ENCODE measurements around the gene LARP1.
A peak's percentile ranks its signal among the peaks of the same experiment; 100 is the strongest.
"Not testable (repeated sequence)": the region's sequence is repeated elsewhere in the genome, so short reads cannot be mapped to it uniquely, and the experiment has no call there.

The LARP1 gene

DNA sequence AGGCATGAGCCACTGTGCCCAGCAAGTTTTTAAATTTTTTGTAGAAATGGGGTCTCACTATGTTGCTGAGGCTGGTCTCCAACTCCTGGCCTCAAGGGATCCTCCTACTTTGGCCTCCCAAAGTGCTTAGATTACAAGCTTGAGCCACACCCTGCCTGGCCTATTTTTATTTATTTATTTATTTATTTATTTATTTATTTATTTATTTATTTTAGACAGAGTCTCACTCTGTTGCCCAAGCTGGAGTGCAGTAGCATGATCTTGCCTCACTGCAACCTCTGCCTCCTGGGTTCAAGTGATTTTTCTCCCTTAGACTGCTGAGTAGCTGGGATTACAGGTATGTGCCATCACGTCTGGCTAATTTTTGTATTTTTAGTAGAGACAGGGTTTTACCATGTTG, 18.8 kb upstream of the LARP1 start:
- DNase-seq = not testable (repeated sequence)

DNA sequence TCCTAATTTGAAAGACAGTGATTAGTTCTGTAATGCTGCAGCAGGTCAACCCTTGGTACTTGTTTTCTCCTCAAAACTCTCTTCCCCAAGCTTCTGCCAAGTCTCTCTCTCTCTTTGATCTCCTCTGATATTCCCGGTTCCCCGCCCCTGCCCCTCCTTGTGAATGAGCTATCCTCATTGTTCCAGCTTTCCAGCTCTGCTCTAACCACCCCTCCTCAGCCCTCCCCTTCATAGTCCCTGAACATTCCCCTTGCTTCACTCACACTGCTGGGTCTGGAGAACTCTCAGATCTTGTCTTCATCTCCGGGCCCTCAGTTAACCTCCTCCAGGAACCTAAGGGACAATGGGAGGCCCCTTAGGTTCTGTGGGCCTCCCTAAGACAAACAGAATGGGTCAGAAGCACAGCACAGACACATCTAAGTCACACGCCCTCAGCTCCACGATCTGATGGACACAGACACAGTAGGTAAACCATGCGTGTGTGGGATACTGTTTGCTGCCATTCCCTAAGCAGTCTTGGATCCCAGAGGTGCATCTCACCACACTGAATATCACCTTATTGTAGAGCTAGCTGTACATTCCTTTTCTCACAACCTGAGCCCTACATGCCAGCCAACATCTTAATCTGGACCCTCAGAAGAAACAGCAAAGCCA, 17.4 kb upstream of the LARP1 start:
- no peak for DNase-seq

DNA sequence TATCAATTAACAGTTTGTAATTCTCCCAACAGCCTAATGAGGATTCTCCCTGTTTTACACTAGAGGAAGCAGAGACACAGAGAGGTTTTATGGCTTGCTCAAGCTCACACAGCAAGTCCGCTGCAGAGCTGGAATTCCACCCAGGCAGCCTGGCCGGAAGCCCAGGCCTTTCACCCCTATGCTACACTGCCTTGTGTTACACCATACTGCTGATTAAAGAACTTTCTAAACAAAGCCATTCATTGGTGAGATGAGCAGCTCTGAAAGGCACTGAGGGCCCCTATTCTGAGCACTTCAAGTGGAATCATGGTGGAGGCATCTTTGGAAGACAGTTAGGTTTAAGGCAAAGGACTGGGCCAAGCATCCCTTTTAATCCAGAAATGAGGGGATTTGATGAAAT, 14.7 kb upstream of the LARP1 start:
- DNase-seq = no peak

DNA sequence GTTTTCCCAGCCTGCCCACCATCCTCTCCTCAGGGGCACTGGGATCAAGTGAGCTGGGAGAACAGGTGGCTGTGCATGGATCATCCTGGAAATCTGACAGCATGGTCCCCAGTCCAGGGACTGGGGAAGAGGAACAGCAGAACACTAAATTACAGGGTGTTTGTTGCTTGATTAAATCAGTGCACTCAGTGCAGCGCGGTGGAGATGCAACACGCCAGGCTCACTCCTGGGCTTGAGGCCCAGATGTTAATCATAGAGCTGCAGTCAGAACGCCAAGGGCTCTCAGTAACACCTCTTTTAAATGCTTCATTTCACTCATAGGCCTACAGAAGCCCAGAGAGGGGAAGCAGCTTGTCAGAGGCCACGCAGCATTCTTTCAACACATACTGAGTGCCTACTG, 14.2 kb upstream of the LARP1 start:
- no peak for DNase-seq

DNA sequence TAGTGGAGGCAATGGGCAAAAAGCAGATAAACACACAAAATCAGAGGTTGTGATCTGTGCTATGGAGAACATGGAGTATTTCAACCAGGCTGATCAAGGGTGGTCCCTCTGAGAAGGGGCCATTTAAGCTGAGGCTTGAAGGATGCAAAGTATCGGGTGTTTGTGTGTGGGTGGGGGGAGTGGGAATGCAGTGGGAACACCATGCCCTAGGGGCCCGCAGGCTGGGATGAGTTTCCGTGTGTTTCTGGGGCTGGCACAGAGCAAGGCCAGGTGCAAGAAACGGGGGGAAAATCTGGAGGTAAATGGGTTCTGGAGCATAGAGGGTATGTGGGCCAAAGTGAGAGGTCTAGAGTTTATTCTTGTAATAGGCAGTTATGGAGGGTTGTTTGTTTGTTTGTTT, 13.8 kb upstream of the LARP1 start:
- DNase-seq = no peak

DNA sequence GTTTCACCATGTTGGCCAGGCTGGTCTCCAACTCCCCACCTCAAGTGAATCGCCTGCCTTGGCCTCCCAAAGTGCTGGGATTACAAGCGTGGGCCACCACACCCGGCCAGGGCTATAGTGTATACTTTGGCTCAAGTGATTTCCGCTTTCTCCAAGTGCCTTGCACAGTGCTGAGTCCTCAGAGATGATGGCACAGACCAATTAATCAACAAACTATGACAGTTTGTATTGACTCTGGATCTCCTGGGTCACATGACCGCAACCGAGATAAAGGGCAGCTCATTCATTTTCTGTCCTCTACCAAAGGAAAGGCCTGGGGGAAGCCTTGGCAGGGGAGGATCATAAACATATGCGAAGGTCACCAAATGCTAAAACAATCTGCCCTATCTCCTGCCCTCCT, 11.4 kb upstream of the LARP1 start:
- no peak for DNase-seq

DNA sequence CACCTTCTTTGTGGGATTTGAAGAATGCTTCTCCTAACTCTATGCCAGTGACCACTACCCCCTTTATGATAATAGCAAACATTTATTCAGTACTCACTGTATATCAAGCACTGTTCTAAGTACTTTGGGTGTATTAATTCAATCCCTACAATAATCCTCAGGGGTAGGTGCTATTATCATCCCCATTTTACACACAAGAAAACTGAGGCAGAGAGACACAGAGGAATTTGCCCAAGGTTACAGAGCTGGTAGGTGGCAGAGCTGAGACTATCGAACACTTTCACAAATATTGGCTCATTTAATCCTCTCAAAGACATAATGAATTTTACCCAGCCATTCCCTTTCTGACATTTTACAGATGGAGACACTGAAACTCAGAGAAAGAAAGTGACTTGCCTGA, 9.8 kb upstream of the LARP1 start:
- no peak for DNase-seq

DNA sequence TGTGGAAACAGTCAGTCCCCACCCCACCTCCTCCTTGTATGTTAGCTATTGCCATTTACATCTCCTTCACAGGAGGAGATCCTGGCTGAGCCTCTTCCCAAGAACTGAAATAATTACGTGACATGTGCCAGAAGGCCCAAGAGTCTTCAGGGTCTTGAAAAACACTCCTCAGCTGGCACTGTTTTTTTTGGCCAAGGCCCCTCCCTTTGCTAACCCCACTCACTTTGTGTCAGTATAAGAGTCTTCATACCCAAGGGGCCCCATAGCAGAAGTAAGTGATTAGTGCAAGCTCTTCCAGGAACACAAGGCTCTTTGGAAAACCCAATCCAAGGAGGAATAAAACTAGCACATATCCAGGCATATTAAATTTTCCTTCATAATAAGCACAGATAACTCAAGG, 5.7 kb upstream of the LARP1 start:
- DNase-seq = no peak

DNA sequence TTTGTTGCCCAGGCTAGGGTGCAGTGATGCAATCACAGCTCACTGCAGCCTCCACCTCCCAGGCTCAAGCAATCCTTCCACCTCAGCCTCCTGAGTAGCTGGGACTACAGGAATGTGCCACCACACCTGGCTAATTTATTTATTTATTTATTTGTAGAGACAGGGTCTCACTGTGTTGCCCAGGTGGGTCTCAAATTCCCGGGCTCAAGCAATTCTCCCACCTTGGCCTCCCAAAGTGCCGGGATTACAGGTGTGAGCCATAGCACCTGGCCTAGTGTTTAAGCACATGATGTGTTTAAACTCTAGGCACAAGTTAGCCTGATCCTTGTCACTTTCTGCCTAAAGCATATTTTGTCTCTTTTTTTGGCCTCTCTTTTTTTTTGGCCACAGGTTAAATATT, 4.5 kb upstream of the LARP1 start:
- DNase-seq = not testable (repeated sequence)

DNA sequence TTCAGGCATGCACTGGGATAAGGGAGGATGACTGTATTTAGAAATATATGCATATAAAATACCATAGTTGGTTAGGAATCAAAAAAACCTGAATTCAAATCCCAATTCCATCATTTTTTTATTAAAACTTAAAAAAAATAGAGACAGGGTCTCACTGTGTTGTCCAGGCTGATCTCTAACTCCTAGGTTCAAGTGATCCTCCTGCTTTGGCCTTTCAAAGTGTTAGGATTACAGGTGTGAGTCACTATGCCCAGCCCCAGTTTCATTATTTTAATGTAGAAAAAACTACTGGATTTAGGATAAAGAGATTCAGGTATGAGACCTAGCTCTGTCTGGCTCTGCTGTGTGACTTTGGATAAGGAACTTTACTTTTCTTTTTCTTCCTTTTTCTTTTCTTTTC, 3.3 kb upstream of the LARP1 start:
- DNase-seq = no peak

DNA sequence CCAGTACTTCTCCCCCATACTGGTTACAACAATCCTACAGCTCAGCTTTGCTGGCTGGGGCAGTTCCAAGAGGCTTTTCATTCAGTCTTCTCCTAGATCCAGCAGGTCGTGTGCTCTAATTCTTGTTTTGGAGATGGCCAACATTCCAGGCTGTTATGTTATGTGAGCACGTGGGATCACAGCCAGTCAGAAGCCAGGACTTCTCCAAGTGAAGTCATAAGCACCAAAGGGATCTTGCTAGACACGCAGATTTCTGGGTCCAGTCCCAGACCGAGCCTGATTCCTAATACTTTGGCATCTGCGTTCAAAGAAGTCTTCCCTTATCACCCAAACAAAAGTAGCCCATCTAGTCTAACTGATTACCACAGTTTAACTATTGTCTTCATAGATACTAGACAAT, 1.4 kb upstream of the LARP1 start:
- DNase-seq = no peak

DNA sequence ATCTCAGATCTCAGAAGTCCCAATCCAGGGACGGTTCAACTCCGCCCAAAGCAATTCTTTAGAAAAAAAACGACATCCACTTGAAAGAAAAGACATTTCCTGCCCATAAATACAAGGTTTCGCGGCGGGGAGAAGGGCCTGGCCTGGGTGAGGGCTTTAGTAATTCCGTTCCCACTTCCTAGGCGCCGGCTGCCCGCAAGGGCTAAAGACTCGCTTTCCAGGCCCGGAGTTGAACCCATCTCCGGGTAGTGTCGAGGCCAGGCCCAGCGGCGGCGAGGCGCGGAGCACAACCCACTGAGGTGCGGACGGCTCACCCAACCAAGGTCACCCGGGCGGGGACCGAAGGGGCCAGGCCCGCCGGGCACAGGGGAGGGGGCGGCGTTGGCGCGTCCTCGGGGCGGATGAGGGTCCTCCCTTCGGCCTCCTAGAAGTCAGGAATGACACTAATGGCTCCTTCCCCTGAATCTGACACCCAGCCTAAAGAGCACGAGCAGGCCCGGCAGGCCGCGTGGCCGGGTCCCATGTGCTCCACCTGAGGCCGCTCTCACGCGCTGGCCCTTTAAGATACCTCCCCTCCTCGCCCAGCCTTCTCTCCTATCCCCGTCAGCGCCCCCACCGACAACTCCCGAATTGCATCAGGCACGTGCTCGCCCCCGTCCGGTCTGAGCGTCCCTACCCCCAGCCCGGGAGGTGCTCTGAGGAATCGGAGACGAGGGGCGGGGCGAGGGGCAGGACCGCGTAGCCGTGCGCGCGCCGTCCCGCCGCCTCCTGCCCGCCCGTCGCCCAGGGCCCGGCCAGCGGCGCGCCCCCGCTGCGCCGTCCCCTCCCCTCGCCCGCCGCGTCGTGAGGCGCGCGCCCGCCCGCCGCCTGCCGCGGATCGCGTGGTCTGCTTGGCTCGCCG, 467 bp upstream of the LARP1 start:
- peak; percentile 91 to 93 for DNase-seq

DNA sequence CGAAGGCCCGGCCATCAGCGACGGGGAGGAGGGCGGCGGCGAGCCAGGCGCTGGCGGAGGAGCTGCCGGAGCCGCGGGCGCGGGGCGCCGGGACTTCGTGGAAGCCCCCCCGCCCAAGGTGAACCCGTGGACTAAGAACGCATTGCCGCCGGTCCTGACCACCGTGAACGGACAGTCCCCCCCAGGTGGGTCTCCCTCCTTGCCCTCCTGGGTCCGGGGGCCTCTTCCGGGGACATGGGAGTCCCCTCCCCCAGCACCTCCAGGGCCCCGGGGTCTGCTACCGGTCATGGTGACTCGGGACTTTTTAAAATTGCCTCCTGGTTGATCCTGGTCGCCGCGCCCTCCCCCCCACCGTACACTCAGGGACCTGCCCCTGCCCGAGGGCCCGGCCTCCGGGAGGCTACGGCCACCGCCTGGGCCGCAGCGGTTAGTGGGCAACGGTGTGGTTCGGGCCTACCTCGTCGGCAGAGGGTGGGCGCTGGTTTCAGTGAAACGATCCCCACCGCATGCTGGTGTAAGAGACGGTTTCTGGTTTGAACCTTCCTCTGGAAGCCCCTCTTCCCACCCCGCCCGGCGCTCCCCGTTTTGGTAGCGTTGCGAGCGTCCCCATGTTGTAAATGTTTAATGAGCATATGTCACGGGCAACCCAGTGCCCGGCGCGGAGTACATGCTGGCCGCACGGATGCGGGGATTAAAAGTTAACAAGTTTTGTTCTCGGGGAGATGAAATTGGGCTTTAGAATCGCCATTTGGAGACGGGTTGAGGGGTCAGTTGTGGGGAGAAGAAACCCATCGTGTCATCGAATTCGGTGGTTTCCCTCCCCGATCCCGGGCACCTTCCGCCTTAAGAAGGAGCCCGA, 1.1 kb downstream of the LARP1 start:
- no peak for DNase-seq

DNA sequence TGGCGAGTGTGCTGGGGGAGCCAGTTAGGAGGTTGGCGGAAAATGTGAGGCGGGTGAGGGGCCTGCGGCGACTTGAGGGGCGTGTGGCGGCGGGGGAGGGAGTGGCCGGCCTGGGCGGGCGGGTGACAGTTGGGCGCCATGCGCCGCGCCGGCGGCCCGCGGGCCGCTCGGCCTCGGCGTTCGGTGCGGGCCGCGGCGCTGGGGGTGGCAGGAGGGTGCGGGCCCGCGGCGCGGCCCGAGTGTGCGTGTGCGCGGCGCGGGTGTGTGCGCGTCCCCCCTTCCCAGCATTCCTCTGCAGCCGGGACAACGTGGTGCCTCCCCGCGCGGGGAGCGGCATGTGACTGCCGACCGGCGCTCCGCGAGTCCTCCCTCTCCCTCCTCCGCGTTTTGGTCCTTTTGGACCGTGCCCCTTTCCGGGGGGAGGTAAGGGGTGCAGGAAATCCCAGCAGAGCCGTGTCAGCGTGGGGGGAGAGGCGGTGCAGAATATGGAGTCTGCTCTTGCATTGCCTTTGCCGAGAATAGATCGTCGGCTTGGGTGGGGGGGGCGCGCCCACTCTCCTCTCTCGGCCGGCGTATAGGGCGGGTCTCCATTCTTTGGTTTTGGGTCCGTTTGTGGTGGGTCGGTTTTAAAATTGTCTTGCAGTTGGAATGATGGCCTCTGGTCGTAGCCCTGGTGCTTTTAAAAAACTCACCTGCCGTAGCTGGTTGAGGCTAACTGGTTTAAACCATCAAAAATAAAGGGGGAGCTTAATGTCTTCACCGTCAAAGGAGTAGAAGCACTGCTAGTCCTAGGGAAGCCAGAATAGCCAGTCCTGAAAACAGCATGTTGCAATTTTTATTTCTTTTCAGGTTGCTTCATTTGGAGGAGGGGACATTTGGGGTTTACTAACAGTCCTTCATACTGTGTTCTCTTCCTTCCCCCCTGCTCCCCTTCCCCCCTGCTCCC, 2.0 kb downstream of the LARP1 start:
- peak in 1 of 2 experiments; percentile 1 for DNase-seq

DNA sequence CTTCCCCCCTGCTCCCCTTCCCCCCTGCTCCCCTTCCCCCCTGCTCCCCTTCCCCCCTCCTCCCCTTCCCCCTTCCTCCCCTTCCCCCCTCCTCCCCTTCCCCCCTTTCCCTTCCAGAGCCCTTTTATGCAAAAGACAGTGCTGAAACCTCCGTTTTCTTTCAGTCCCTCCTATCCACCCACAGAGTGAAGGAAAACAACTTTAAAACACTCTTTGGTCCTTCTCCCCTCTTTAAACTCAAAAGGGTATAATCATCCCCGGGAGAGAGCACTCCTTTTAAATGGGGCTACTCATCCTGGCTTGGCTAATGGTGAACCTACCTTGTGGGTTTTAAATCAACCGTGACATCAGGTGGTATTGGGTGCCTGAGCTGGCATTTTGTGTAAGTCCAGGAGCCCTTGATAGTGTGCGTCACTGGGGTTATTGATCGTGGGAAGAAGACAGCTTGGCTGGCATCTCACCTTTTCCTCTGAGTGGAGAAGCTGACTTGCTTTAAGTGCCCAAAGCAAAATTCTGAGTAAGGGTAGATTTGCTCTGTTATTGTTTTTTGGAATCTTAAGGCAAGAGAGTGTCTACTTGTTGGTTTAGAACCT, 2.7 kb downstream of the LARP1 start:
- DNase-seq = no peak

DNA sequence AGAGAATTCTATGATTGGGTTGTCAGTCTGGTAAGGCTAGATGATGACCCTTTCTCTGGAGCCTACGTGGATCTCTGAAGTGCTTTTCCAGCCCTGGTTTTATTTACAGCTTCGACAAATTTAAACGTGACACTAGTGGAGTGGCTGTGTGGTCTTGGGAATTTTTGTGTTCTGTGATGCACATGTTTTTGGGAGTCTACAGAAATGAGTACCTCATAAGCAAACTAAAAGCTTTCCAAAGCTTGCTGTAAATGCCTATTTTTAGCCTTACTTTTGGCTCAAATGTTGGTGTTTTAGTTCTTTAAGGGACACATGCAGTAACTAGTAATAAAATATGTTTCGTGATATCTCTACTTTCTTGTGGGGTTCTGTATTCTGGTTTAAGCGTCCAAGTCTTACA, 3.3 kb downstream of the LARP1 start:
- no peak for DNase-seq

DNA sequence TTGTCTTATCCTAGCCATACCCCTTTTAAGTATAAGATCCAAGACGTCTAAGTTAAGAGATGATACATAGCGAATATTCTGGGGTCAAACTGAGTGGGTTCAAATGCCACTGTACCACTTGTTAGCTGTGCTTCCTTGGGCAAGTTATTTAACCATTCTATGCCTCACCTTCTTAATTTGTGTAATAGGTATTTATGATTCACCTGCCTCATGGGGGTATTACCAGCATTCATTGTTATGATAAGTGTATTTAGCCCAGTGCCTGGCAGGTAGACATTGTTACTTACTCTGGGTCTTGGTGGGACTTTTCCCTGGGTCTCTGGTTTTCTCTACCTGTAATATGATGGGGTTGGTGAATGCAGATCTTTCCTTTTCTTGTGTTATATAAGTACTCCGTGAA, 3.8 kb downstream of the LARP1 start:
- no peak for DNase-seq

DNA sequence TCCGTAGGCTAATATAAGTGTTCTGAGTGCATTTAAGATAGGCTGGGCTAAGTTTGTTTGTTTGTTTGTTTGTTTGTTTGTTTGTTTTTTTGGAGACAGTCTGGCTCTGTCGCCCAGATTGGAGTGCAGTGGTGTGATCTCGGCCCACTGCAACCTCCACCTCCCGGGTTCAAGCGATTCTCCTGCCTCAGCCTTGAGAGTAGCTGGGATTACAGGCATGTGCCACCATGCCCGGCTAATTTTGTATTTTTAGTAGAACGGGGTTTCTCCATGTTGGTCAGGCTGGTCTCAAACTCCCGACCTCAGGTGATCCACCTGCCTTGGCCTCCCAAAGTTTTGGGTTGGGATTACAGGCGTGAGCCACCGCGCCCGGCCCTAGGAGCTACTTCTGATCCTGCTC, 4.7 kb downstream of the LARP1 start:
- not testable (repeated sequence) for DNase-seq

DNA sequence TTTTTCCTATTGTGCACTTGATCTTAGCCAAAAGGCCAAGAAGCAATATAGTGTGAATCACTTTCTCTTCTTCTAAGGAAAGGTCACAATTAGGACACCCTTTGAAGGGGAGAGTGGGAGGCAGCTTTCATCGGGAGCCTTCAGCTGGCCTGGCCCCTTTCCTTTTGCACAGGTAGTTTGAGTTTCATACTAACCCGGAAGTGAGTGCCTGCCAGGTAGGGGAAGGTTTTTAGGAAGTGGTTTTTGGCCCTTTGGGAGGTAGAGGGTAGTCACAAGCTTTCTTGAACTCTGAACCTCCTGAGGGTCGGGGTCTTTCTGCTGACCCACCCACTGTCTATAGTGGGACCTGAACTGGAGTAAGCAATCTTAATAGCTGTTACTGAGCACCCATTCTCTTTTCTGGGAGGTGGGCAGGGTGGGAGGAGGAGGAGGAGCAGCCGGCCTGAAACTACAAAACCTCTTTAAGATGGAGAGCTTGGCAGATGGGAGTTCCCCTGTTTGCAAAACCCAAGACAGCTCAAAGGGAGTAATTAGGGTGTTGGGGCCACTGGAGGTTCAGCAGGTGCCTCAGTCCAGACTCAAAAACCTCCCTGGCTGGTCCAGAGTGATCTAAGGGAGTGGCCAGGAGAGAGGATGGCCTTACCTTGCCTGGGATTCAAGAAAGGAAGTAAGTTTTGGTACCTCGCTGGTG, 6.0 kb downstream of the LARP1 start:
- no peak for DNase-seq

DNA sequence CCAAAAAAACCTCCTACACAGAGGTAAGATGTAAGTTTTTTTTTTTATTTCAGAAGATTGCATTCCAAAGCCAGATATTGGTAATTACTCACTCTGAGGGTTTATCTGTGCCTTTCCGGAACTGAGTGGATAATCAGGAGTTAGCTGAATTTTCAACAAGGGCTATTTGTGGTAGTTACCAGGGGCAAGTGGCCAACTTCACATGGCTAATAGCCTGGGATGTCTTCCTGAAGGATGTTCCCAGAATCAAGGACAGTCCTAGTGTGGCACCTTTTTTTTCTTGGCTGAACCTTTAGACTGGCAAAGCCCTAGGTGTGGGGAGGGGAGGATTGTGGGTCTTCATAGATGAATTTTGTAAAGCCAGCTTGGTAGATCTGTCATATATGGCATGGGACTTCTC, 7.1 kb downstream of the LARP1 start:
- no peak for DNase-seq

DNA sequence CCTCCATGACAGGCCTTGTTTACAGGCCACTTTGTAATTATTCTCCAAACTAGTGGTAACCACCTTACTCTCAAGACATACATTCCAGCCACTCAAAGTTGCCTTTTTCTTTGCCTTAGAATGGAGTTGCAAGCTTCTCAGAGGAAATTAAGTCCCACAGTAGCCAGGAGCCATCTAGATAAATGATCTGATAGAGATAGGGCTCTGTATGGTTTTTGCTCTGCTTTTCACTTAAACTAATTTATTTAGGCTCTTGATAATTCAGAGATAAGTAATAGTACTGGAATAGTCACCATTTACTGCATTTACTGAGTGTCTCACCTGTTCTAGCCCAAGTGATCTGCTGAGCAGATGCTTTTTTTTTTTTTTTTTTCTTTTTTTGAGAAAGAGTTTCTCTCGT, 7.5 kb downstream of the LARP1 start:
- no peak for DNase-seq

All from NCI-H1930 (cell line).